ENCODE data around the gene PAX7. TPM values are rescaled to one million over a fixed set of nuclear protein-coding genes. Genes with fewer than 3 reads are reported as not detected.

The PAX7 gene
- total and polyA plus RNA-seq, 4 donors, result 0.03 TPM; not detected in 3

GRCh38 chr1:18716112-18716784 lies 85.6 kb downstream of the PAX7 start:
- Histone ChIP-seq H3K9me3 (ENCODE audit: control insufficient read depth in 4 of 4, insufficient read depth in 3 of 4, low read length in 3 of 4) (peaks cover 0 to 2% (median 0%) of the 10 kb centered on the region in 4 donors), H3K9ac (ENCODE audit: insufficient read depth in 1 of 2, low read length in 2 of 2) (no peak overlapping the region), H3K27ac (ENCODE audit: low read depth in 1 of 2, low read length in 1 of 2) (no peak overlapping the region), H3K4me1 (ENCODE audit: control insufficient read depth in 5 of 5, insufficient read depth in 5 of 5, low read length in 5 of 5) (no peaks in the 10 kb centered on the region), H3K36me3 (ENCODE audit: control insufficient read depth in 4 of 4, insufficient read depth in 4 of 4, low read length in 4 of 4) (no peaks in the 10 kb centered on the region), H3K4me3 (no peak overlapping the region), H3K27me3 (ENCODE audit: control insufficient read depth in 3 of 3, insufficient read depth in 3 of 3, low read length in 2 of 3) (peaks cover 0 to 69% (median 53%) of the 10 kb centered on the region in 3 donors)
- DNase-seq (no peak), ATAC-seq (ENCODE audit: insufficient read depth, low FRiP score) (no peak)
- TF ChIP-seq CTCF (IDR thresholded peaks at IDR 0.05; ENCODE audit: control extremely low read depth, extremely low read depth), result no peak
- 26 to 28% methylated on average over 15 of the region's 15 CpGs for WGBS, 2 donors

GRCh38 chr1:18716785-18717678 lies 86.4 kb downstream of the PAX7 start:
- Histone ChIP-seq H3K27ac (ENCODE audit: low read depth in 1 of 2, low read length in 1 of 2) (no peak overlapping the region), H3K36me3 (ENCODE audit: control insufficient read depth in 4 of 4, insufficient read depth in 4 of 4, low read length in 4 of 4) (no peaks in the 10 kb centered on the region), H3K27me3 (ENCODE audit: control insufficient read depth in 3 of 3, insufficient read depth in 3 of 3, low read length in 2 of 3) (peaks cover 0 to 73% (median 61%) of the 10 kb centered on the region in 3 donors), H3K4me1 (ENCODE audit: control insufficient read depth in 5 of 5, insufficient read depth in 5 of 5, low read length in 5 of 5) (no peaks in the 10 kb centered on the region), H3K9ac (ENCODE audit: insufficient read depth in 1 of 2, low read length in 2 of 2) (no peak overlapping the region), H3K9me3 (ENCODE audit: control insufficient read depth in 4 of 4, insufficient read depth in 3 of 4, low read length in 3 of 4) (peaks cover 0 to 2% (median 0%) of the 10 kb centered on the region in 4 donors), H3K4me3 (no peak overlapping the region)
- ATAC-seq (ENCODE audit: insufficient read depth, low FRiP score) (no peak), DNase-seq (peak; percentile 7 to 34 (median 20))
- WGBS, 2 donors, result 6 to 7% methylated on average over 61 to 72 of the region's 72 CpGs
- no peak for TF ChIP-seq CTCF (IDR thresholded peaks at IDR 0.05; ENCODE audit: control extremely low read depth, extremely low read depth)

- peaks cover 0 to 85% (median 66%) of the 10 kb centered on the region in 3 donors for H3K27me3 ChIP-seq (ENCODE audit: control insufficient read depth in 3 of 3, insufficient read depth in 3 of 3, low read length in 2 of 3)
Observed at GRCh38 chr1:18719786-18720451, 89.3 kb downstream of the PAX7 start.

More at GRCh38 chr1:18719786-18720451, 89.3 kb downstream of the PAX7 start:
- Histone ChIP-seq H3K4me1 (ENCODE audit: control insufficient read depth in 5 of 5, insufficient read depth in 5 of 5, low read length in 5 of 5) (peaks cover 0 to 10% (median 0%) of the 10 kb centered on the region in 5 donors), H3K9ac (ENCODE audit: insufficient read depth in 1 of 2, low read length in 2 of 2) (no peak overlapping the region), H3K36me3 (ENCODE audit: control insufficient read depth in 4 of 4, insufficient read depth in 4 of 4, low read length in 4 of 4) (no peaks in the 10 kb centered on the region), H3K27ac (ENCODE audit: low read depth in 1 of 2, low read length in 1 of 2) (no peak overlapping the region), H3K4me3 (no peak overlapping the region), H3K9me3 (ENCODE audit: control insufficient read depth in 4 of 4, insufficient read depth in 3 of 4, low read length in 3 of 4) (peaks cover 0 to 2% (median 0%) of the 10 kb centered on the region in 4 donors)
- DNase-seq, result no peak
- WGBS, 2 donors, result 38 to 49% methylated on average over 9 of the region's 9 CpGs
- TF ChIP-seq CTCF (IDR thresholded peaks at IDR 0.05; ENCODE audit: control extremely low read depth, extremely low read depth), result no peak
- no peak for ATAC-seq (ENCODE audit: insufficient read depth, low FRiP score)
